ENCODE measurements around the gene KAT2A. TPM values are rescaled to one million over a fixed set of nuclear protein-coding genes. Genes with fewer than 3 reads are reported as not detected.
A peak's percentile ranks its signal among the peaks of the same experiment; 100 is the strongest.

The KAT2A gene
- total and polyA plus RNA-seq, 9 of the 15 experiments (the other 6 are each of a cell fraction or from before 2014, with no cell fraction given) = 1.5 to 80.4 (median 31.9) TPM

GRCh38 chr17:42112552-42113176 lies 8.5 kb downstream of the KAT2A start, which contains the start of gene DHX58:
TSS of gene DHX58 (minus strand) at chr17:42112714. CDS start at chr17:42111892, 822 bp downstream.
- no peaks in the 10 kb centered on the region for H3K79me2 ChIP-seq (ENCODE audit: control insufficient read depth, insufficient read depth, low read length)
- no TSS peak for BruUV-seq (replicated peaks)
- peak within 1 kb of the TSS; percentile 69 for H3K4me2 ChIP-seq (ENCODE audit: insufficient read depth, low read length)
- peak within 1 kb of the TSS; percentile 53; the same call in 2 of the 3 replicates for H3K27ac ChIP-seq (ENCODE audit: extremely low read depth, low read depth, low read length)
- no peak within 1 kb of the TSS for H3K4me3 ChIP-seq
- H2AFZ ChIP-seq (ENCODE audit: low read depth, low read length) = peak within 1 kb of the TSS; percentile 64; the same call in 1 of the 2 replicates
- no peaks in the 10 kb centered on the region for H3K9me3 ChIP-seq (replicated peaks; ENCODE audit: control insufficient read depth, insufficient read depth, low read depth, low read length)
- in situ Hi-C loops (cut with MboI) = loop anchor here (5.0 to 25.0 kb wide), 3 partner anchors 85 to 375 kb away; partner anchors contain the start of gene HAP1
- no peaks in the 10 kb centered on the region for H4K20me1 ChIP-seq (replicated peaks; ENCODE audit: control insufficient read depth, insufficient read depth, low read length)
- peak; percentile 72 for ATAC-seq
- no peaks in the 10 kb centered on the region for H3K27me3 ChIP-seq (ENCODE audit: control insufficient read depth in 2 of 2, insufficient read depth in 2 of 2, low read length in 2 of 2)
- peak; percentile 84 for FAIRE-seq
- ChIA-PET POLR2A (interaction anchor here (0.7 to 1.3 kb wide), 4 partner anchors 8 to 151 kb away, joined by 3 to 5 read pairs (median 4); partner anchors contain the start of genes CNP, DNAJC7 and KAT2A), CTCF (ENCODE audit: low intra/inter-chr PET ratio) (interaction anchor here (1.2 to 1.5 kb wide), 2 partner anchors 46 to 89 kb away, joined by 3 to 4 read pairs; no protein-coding TSS in a partner anchor)
- peaks cover 41% of the 10 kb centered on the region; the same call in 2 of the 3 replicates for H3K36me3 ChIP-seq (ENCODE audit: control insufficient read depth, insufficient read depth, low read length)
- DNase-seq (ENCODE audit: extremely low read depth in 1 of 4, low spot score in 3 of 4) = peak; percentile 42 to 71 (median 56)
- 10% methylated on average over 6 of the region's 10 CpGs for WGBS (ENCODE audit: insufficient coverage, low coverage, missing lambda C conversion rate)
- peaks cover 12 to 59% of the 10 kb centered on the region in 2 experiments; a peak in 4 of 5 replicates for H3K4me1 ChIP-seq (replicated peaks in 1 of 2; ENCODE audit: control insufficient read depth in 2 of 2, insufficient read depth in 2 of 2, low read length in 2 of 2)
- intact Hi-C loops (cut with micrococcal nuclease) = no loop called here
- no peaks in the 10 kb centered on the region for H3K9me1 ChIP-seq (ENCODE audit: control insufficient read depth, insufficient read depth, low read length)
- H3K9ac ChIP-seq (ENCODE audit: insufficient read depth in 1 of 2, low read depth in 2 of 2, low read length in 2 of 2) = peak within 1 kb of the TSS; percentile 27 to 88; a peak in 3 of 4 replicates
- TF ChIP-seq CREM (IDR thresholded peaks at IDR 0.05; ENCODE audit: low read depth) (no peak), MXI1 (IDR thresholded peaks at IDR 0.05; ENCODE audit: low read depth, low read length) (peak; percentile 29; the same call in 1 of the 2 replicates), MNT (conservative IDR thresholded peaks at IDR 0.05) (peak in 1 of 2 experiments; percentile 81; a peak in 3 of 4 replicates), NFXL1 (CRISPR knock-in tag; IDR thresholded peaks at IDR 0.05) (0 out of 2 replicates have a peak, but pooled peaks have one; percentile 25), PCBP1 (IDR thresholded peaks at IDR 0.05; ENCODE audit: low read depth, low read length, poor library complexity, severe bottlenecking) (no peak), PHF8 (IDR thresholded peaks at IDR 0.05; ENCODE audit: borderline replicate concordance, low read length) (peak; percentile 52; the same call in 1 of the 2 replicates), FIP1L1 (IDR thresholded peaks at IDR 0.05; ENCODE audit: low read depth, low read length, poor library complexity, severe bottlenecking) (no peak), PHF21A (IDR thresholded peaks at IDR 0.05; ENCODE audit: borderline replicate concordance, low read depth) (no peak)
- TF ChIP-seq, protein P1, sequence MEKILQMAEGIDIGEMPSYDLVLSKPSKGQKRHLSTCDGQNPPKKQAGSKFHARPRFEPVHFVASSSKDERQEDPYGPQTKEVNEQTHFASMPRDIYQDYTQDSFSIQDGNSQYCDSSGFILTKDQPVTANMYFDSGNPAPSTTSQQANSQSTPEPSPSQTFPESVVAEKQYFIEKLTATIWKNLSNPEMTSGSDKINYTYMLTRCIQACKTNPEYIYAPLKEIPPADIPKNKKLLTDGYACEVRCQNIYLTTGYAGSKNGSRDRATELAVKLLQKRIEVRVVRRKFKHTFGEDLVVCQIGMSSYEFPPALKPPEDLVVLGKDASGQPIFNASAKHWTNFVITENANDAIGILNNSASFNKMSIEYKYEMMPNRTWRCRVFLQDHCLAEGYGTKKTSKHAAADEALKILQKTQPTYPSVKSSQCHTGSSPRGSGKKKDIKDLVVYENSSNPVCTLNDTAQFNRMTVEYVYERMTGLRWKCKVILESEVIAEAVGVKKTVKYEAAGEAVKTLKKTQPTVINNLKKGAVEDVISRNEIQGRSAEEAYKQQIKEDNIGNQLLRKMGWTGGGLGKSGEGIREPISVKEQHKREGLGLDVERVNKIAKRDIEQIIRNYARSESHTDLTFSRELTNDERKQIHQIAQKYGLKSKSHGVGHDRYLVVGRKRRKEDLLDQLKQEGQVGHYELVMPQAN (IDR thresholded peaks at IDR 0.05; ENCODE audit: borderline replicate concordance) = peak; percentile 61; the same call in 1 of the 2 replicates
